T-helper 2 cell treated with Interferon-gamma antibody and Interleukin-4, amounts not matched to agents 100 ng/mL and 5 ng/mL, for 36 hours (primary cell): ENCODE data around the gene GRK6. TPM values are rescaled to one million over a fixed set of nuclear protein-coding genes. Genes with fewer than 3 reads are reported as not detected.

Source experiments
- intact Hi-C: fragments of 100-400 bp; cut with micrococcal nuclease; formaldehyde crosslinking; loops from one replicate; pipeline ENCODE4 v1.15.1; 2023
- total RNA-seq: library from RNA; stranded (reverse); gene quantifications from 2 replicates; pipeline ENCODE4 v1.2.3, GENCODE V29; 2022

GRK6 gene
- 232 and 239 TPM in 2 replicates for total RNA-seq

DNA sequence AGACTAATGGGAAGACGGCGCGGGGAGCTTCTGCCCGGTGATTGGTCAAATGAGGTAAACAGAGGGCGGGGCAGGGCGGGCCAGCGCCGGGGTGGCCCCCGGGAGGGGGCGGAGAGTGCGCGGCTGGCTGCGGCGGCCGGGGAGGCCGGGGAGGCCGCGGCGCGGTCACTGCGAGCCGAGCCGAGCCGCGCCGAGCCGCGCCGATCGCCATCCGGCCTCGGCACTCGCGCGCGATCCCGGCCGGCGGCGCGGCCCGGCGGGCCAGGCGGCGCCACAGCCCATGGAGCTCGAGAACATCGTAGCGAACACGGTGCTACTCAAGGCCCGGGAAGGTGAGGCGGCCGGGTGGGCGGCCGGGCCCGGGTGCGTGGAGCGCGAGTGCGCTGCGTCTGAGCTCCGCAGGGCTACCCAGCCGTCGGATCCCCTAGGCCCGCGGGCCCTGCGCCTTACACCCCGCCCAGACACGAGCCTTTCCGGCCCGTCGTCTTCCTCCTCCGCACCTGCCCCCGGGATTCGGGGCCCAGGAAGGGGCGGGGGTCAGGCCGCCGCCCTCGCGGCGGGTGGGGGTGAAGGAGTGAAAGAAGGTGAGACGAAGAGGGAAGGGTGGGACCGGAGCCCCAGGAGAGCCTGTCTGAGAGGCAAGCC is at the start of gene GRK6:
Gene GRK6, plus strand, starts transcription at position 111 of the 645 bp plus-strand sequence. Its CDS starts 170 bp downstream, at position 281.
- intact Hi-C loops = loop anchor here (1.0 to 5.0 kb wide), 6 partner anchors 29 to 890 kb away; partner anchors contain the start of genes MXD3, NSD1, PDLIM7 and RNF44

- intact Hi-C loops = no loop called here
Observed at GRCh38 chr5:177377851-177378776, 48.4 kb upstream of the GRK6 start.

- intact Hi-C loops = no loop called here
Observed at GRCh38 chr5:177378884-177379883, 47.3 kb upstream of the GRK6 start.

GRCh38 chr5:177380805-177381126 is 45.7 kb upstream of the GRK6 start:
- intact Hi-C loops = no loop called here

- intact Hi-C loops = loop anchor here (1.0 kb wide), 1 partner anchor 64 kb away; no protein-coding TSS in a partner anchor
Observed at GRCh38 chr5:177382423-177383029, 44.0 kb upstream of the GRK6 start.

GRCh38 chr5:177383181-177383580 is 43.3 kb upstream of the GRK6 start:
- intact Hi-C loops = no loop called here

GRCh38 chr5:177384134-177384533 is 42.3 kb upstream of the GRK6 start, which contains the start of gene SLC34A1:
Gene SLC34A1 (plus strand): TSS chr5:177384434. CDS start chr5:177385742, 1,308 bp downstream.
- intact Hi-C loops = no loop called here

GRCh38 chr5:177385720-177386119 is 40.8 kb upstream of the GRK6 start:
- intact Hi-C loops = no loop called here

- intact Hi-C loops = no loop called here
Observed at GRCh38 chr5:177386542-177386941, 39.9 kb upstream of the GRK6 start.

GRCh38 chr5:177387405-177387804 is 39.1 kb upstream of the GRK6 start:
- intact Hi-C loops = no loop called here

- intact Hi-C loops = no loop called here
Observed at GRCh38 chr5:177388521-177389052, 37.9 kb upstream of the GRK6 start.

GRCh38 chr5:177389241-177390169 is 37.0 kb upstream of the GRK6 start:
- intact Hi-C loops = loop anchor here (1.0 to 2.0 kb wide), 4 partner anchors 14 to 112 kb away; partner anchors contain the start of gene PRR7

DNA sequence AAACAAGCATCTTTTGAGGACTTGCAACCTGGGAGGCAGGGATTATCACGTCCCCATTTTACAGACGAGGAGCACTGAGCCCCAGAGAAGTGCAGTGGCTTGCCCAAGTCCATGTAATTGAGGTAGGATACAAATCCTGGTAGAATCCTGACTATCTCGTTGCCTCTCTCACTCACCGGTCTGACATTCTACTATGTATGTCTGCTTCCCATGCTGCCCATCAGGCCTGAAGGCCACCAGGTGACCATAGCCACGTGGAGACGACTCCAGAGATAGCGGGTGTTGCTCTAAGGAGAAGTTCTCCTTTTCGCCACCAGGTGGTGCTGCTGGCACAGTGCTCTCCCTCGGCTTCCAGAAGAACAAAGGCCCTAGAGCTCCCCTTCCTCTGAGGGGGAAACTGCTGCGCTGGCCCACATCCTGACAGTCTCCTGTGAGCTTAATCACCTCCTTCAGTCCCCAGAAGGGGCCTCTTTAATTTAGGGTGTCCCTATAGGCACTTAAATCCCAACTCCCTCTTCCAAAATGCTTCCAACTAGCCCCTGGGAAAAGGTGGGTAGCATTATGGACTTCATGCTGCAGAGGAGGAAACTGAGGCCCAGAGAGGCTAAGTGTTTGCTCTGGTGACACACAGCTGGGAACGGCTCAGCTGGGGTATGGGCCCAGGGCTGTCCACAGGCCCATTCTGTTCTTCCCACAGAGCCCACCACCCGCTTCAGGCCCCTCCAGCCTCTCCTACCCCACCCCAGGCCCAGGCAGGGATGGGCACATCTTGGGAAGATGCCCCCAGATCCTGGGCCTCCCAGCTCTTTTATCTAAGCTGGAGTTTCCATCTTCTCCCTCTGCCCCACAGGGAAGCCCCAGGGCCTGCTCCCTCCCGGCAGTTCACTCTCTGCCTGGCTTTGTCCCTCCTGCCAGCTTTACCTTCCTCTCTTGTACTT is 35.8 kb upstream of the GRK6 start:
- intact Hi-C loops = loop anchor here (1.0 to 2.0 kb wide), 4 partner anchors 13 to 111 kb away; partner anchors contain the start of gene PRR7

DNA sequence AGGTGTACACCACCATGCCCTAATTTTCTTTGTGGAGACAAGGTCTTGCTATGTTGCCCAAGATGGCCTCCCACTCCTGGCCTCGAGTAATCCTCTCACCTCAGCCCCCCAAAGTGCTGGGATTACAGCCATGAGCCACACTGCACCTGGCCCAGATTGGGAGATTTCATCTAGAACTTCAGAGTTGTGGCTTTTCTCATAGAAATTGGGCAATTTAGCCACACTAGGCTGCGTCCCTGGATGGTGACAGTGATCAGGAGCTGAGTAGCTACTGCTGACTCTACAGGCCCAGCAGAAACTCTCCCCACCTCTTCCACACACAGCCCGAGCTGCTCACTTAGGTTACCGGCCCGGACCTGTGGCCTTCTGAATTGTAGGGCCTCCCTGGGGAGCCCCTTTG is 33.7 kb upstream of the GRK6 start:
- intact Hi-C loops = no loop called here

GRCh38 chr5:177393206-177393765 is 33.2 kb upstream of the GRK6 start:
- intact Hi-C loops = no loop called here

DNA sequence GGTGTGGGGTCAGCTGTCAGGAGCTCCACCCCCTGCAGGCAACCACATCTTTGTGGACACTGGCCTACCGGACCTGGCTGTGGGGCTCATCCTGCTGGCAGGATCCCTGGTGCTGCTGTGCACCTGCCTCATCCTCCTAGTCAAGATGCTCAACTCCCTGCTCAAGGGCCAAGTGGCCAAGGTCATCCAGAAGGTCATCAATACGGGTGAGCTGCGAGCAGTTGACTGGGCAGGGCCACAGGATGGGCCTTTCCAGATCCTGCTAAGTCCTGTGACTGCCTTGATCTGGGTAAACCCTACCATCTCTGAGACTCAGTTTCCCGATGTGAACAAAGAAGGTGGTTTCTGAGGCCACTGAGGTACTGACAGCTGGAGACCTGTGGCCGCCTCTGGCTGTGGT is 32.5 kb upstream of the GRK6 start:
- intact Hi-C loops = no loop called here

GRCh38 chr5:177396078-177396477 is 30.4 kb upstream of the GRK6 start:
- intact Hi-C loops = no loop called here

DNA sequence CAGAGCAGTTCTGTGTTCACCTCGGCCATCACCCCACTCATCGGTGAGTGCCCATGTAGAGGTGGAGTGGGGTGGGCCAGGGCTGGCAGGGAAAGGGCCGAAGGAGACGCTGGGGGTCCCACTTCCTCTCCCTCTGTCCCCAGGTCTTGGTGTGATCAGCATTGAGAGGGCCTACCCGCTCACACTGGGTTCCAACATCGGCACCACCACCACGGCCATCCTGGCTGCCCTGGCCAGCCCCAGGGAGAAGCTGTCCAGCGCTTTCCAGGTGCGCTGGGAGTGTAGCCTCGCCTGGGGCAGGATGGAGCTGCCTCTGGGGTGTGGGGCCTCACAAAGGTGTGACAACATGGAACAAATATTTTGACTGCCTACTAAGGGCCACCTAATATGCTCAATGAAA is 29.7 kb upstream of the GRK6 start:
- intact Hi-C loops = no loop called here
